Stimulated activated CD8-positive, alpha-beta memory T cell treated with anti-CD3 and anti-CD28 coated beads, Interleukin-2, amount 100 ng/mL, for 48 hours (primary cell): ENCODE data around the gene SLC9A5.

Experiments
- DNase-seq, 2 donors: peaks; one replicate each; pipeline ENCODE4 v3.0.0-alpha.2; 2020; ENCODE audit warnings: low read depth in 2 of 2

The SLC9A5 gene

DNA sequence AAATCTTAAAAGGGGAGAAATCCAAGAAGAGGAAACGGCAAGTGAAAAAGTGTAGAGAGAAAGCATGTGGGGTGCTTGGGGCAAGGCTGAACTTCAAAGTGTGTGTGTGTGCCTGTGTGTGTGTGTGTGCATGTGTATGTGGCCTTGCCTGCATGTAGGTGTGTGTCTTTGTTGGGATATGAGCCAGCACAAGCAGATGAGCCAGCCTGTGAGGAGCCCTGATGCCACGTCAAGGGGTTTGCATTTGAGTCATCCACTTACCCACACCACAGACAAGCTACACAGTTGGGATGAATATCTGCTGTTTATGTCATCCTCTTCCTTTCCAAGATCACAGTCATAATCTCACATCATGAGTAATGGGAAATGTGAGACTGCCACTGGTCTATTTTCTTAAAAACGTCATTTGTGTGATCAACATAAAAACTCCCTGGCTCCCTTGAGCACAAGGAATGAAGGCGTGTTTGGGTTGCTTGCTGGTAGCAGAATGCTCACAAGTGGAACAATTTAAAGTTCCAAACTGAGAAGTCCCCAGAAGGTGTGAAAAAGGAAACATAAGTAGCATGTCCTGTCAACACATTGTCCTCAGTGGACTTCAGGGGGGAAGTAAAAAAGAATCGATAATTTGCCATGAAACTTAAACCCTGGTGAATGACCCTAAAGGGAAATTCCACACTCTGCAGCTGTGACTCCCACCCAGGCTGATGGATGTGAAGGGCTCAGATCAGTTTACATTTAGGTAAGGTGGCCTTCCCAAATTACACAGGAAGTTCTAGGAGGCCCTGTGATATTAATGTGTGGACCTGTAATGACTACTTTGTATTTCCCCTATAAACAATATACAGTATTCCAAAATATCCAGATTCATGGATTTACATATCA, 63.1 kb downstream of the SLC9A5 start:
- DNase-seq = peak; percentile 69 to 76

DNA sequence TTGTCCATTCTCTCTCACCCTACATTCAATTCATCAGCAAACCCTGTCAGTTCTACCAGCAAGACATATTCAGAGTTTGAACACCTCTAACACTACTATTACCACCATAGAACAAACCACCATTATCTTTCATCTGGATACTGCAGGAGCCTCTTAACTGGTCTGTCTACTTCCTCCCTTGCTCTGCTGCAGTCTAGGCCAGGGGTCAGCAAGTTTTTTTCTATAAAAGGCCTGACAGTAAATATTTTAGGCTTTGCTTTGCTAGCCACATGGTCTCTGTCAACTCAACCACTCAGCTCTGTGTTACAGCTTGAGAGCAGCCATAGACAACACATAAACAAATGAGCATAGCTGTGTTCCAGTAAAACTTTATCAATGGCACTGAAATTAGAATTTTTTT, 63.9 kb downstream of the SLC9A5 start:
- no peak for DNase-seq

DNA sequence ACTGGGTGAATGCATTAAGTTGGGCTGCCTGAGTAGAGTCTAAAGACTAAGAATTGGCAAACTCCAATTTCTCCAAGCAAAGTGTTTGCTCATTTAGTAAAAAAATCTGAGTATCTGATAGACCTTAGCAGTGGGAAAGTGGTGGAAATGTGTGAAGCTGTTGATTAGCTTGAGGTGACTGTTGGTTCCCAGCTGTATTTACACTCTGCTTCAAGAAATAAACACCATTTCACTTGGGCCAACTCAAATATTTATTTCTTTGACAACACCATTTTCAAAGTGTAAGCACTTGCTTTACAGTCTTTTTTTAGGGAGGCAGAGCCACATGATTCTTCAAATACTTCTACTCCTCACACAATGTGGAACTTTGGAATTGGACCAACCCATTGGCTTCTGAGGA, 69.1 kb downstream of the SLC9A5 start:
- no peak for DNase-seq
